ENCODE data around the gene KIF11. TPM values are rescaled to one million over a fixed set of nuclear protein-coding genes. Genes with fewer than 3 reads are reported as not detected.
"Not testable (repeated sequence)": the region's sequence is repeated elsewhere in the genome, so short reads cannot be mapped to it uniquely, and the experiment has no call there.

The KIF11 gene
- polyA plus RNA-seq, 1 experiment = 4.3 TPM

DNA sequence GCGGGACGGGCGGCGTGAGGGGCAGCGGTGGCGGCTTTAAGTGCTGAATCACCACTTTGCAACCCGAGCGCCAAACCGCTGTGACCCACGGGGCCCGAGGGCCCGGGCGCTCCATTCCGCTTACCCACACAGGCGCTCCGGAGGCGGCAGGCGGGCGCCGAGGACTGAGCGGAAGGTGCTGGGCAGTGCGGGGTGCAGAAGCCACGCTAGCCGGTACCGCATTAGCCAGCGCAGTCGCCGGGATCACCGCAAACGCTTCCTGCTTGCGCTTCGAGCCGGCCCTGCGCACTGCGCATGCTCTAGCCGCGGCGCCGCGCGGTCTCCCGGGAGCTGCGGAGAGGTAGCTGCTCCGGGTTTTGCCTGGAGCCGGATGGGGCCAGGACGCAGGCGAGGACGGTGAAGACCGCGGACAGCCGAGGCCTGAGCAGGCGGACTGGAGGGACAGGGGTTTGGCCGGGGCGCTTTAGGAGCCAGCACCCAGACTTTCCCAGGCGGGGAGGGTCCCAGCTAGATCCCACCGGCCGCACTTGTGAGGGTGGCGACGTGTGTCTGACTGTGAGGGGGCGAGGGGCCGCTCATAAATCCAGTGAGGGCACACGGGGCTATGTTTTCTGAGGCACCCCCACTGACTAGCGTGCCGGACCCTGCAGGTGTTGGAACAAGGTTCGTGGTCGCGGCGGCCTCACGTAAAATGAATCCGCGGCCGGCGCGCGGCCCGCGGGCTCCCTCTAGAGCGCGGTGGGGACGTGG lies 19.0 kb upstream of the KIF11 start, which contains the start of gene IDE:
Gene IDE (minus strand): TSS at position 296 of the 750 bp plus-strand sequence. CDS start 74 bp downstream, at position 222.
- POLR2A ChIA-PET = interaction anchor here (0.5 to 0.7 kb wide), 3 partner anchors 30 to 494 kb away, joined by 3 to 7 read pairs (median 4); no protein-coding TSS in a partner anchor
- no peaks in the 10 kb centered on the region for H3K27me3 ChIP-seq (ENCODE audit: control insufficient read depth, insufficient read depth, low read length)
- TF ChIP-seq, protein P1, sequence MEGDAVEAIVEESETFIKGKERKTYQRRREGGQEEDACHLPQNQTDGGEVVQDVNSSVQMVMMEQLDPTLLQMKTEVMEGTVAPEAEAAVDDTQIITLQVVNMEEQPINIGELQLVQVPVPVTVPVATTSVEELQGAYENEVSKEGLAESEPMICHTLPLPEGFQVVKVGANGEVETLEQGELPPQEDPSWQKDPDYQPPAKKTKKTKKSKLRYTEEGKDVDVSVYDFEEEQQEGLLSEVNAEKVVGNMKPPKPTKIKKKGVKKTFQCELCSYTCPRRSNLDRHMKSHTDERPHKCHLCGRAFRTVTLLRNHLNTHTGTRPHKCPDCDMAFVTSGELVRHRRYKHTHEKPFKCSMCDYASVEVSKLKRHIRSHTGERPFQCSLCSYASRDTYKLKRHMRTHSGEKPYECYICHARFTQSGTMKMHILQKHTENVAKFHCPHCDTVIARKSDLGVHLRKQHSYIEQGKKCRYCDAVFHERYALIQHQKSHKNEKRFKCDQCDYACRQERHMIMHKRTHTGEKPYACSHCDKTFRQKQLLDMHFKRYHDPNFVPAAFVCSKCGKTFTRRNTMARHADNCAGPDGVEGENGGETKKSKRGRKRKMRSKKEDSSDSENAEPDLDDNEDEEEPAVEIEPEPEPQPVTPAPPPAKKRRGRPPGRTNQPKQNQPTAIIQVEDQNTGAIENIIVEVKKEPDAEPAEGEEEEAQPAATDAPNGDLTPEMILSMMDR (IDR thresholded peaks at IDR 0.05; ENCODE audit: insufficient read depth, low read depth, low read length) = peak; percentile 98
- H3K4me3 ChIP-seq (ENCODE audit: low read depth, low read length) = peak within 1 kb of the TSS; percentile 79
- H3K36me3 ChIP-seq (ENCODE audit: control insufficient read depth, insufficient read depth, low read length) = peaks cover 2% of the 10 kb centered on the region; the same call in 1 of the 2 replicates
- no peak for DNase-seq (ENCODE audit: low read depth)
- CTCF ChIA-PET = interaction anchor here (0.6 to 5.3 kb wide), 29 partner anchors 9 to 293 kb away, joined by 3 to 57 read pairs (median 4); partner anchors contain the start of gene EXOC6

DNA sequence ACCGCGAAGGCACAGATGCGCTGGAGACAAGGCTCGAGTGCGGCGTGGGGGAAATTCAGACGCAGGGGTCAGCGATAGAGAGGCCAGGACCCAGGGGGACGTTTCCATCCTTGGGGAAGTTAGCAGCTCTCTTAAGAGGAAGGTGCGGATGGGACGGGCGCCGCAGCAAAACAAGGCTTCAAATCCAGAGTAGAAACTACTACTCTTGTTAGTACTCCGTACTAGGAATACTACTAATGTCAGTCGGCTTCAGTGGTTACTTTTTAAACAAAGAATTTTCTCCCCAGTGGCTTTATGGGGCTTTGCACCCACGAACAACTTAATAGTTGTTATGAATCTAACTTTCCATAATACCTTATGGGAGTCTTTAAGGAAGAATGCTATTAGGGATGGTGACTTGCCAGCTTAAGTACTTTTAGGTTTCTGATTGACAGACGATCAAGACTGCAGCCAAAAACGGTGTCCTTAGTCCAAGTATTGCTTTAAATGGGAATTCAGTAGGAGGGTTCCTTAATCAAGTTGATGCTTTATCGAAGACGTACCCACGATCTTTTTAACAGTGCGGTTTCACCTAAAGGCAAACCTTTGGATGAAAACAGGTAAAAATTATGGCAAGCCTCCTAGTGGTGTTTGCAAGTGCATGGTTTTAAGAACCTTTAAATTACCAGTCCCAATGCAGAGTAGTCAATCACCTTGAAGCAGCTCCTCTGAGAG lies 18.2 kb upstream of the KIF11 start:
- DNase-seq (ENCODE audit: low read depth) = no peak
- no peaks in the 10 kb centered on the region for H3K27me3 ChIP-seq (ENCODE audit: control insufficient read depth, insufficient read depth, low read length)
- ChIA-PET POLR2A (interaction anchor here (0.6 to 0.7 kb wide), 2 partner anchors 58 to 495 kb away, joined by 3 to 4 read pairs; no protein-coding TSS in a partner anchor), CTCF (interaction anchor here (0.6 to 5.3 kb wide), 24 partner anchors 8 to 296 kb away, joined by 3 to 57 read pairs (median 4); partner anchors contain the start of gene EXOC6)
- H3K36me3 ChIP-seq (ENCODE audit: control insufficient read depth, insufficient read depth, low read length) = no peaks in the 10 kb centered on the region
- peak overlapping the region; percentile 79 for H3K4me3 ChIP-seq (ENCODE audit: low read depth, low read length)
- TF ChIP-seq, protein P1 (IDR thresholded peaks at IDR 0.05; ENCODE audit: insufficient read depth, low read depth, low read length) = no peak

DNA sequence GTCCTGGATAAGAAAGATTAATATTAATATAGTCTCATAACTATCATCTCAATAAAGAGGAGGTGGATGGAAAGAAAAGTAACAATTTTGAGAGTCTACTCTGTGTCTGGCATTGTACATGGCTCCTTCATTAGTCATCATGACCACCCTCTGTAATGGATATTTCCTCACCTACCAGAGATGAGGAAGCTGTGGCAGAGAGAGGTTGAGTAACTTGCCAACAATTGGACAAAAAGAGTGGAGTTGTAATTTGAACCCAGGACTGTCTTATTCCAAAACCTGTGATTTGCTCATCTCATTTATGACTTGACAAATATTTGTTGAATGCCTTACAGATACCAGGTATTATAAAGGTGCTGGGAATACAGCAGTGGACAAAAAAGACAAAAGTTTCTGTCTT lies 17.0 kb upstream of the KIF11 start:
- ChIA-PET CTCF (interaction anchor here (1.5 to 5.3 kb wide), 6 partner anchors 13 to 91 kb away, joined by 4 to 57 read pairs (median 14); no protein-coding TSS in a partner anchor), POLR2A (no interaction called here)
- DNase-seq (ENCODE audit: low read depth) = no peak
- H3K4me3 ChIP-seq (ENCODE audit: low read depth, low read length) = no peak overlapping the region
- H3K27me3 ChIP-seq (ENCODE audit: control insufficient read depth, insufficient read depth, low read length) = no peaks in the 10 kb centered on the region
- H3K36me3 ChIP-seq (ENCODE audit: control insufficient read depth, insufficient read depth, low read length) = no peaks in the 10 kb centered on the region
- TF ChIP-seq, protein P1 (IDR thresholded peaks at IDR 0.05; ENCODE audit: insufficient read depth, low read depth, low read length) = no peak

DNA sequence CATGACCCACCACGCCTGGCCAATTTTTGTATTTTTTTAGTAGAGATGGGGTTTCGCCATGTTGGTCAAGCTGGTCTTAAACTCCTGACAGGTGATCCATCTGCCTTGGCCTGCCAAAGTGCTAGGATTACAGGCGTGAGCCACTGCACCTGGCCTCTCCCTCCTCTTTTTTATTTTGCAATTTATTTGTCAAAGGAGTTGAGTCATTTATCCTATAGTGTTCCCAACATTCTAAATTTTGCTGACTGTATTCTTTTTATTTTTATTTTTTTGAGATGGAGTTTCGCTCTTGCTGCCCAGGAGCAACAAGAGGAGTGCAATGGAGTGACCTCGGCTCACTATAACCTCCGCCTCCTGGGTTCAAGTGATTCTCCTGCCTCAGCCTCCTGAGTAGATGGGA lies 10.6 kb upstream of the KIF11 start:
- POLR2A ChIA-PET; DNase-seq (ENCODE audit: low read depth); H3K36me3 ChIP-seq (ENCODE audit: control insufficient read depth, insufficient read depth, low read length); H3K4me3 ChIP-seq (ENCODE audit: low read depth, low read length); H3K27me3 ChIP-seq (ENCODE audit: control insufficient read depth, insufficient read depth, low read length): not testable (repeated sequence)
- CTCF ChIA-PET = interaction anchor here (1.4 to 1.5 kb wide), 2 partner anchors 8 to 299 kb away, joined by 3 to 5 read pairs; no protein-coding TSS in a partner anchor

DNA sequence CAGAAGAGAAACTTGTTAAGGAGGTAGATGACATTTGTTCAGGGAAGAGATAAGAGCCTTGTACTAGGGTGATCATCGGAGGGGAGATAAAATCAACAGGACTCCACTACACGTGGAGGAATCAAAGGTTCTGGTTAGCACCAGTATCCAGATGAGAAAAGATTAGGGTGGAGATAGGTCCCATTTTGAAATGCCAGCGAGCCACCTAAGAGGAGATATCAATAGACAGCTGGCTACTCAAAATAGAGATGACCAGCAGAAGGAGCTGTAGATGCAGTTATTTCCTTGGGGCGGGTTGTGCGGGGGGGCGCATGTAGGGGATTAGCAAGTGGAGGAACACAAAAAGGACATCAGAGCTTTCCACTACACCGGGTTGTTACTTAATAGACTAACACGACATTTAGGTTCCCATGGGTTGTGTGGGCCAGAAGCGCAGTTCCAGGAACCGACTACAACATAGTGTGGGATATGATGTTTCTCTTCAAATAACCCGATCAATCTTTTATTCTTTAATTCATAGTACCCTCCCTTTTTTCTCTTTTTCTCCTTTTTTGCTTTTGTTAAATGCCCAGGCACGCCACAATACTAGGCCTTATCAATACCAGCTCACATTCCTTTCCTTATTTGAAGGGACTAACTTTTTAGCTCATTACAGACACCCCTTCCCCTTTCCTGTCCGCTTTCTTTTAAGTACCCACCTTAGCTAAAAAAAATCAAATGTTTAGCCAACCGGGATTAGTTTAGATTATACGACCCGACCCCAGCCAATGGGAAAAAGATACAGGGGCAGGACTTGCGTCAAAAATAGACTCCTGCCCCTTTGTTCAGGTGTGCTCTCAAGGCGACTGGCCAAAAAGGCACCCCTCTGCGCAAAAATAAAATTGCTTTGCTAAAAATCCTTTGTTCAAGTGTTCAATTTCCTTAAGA lies 2.0 kb upstream of the KIF11 start:
- no peak for DNase-seq (ENCODE audit: low read depth)
- ChIA-PET POLR2A (interaction anchor here (0.5 to 1.1 kb wide), 3 partner anchors 19 to 959 kb away, joined by 3 to 4 read pairs (median 4); partner anchors contain the start of gene HHEX), CTCF (interaction anchor here (0.6 to 2.0 kb wide), 12 partner anchors 11 to 475 kb away, joined by 3 to 14 read pairs (median 4); no protein-coding TSS in a partner anchor)
- Histone ChIP-seq H3K27me3 (ENCODE audit: control insufficient read depth, insufficient read depth, low read length) (no peaks in the 10 kb centered on the region), H3K4me3 (ENCODE audit: low read depth, low read length) (peak overlapping the region; percentile 86), H3K36me3 (ENCODE audit: control insufficient read depth, insufficient read depth, low read length) (no peaks in the 10 kb centered on the region)
- TF ChIP-seq, protein P1 (IDR thresholded peaks at IDR 0.05; ENCODE audit: insufficient read depth, low read depth, low read length) = peak; percentile 57
